Activated CD4-positive, CD25-positive, alpha-beta regulatory T cell (primary cell): ENCODE results near the gene RAB37.

Experiments
- DNase-seq, 4 experiments: peaks; one replicate each; lab custom pipeline; 2025; lab: John Stamatoyannopoulos, UW

Gene RAB37, protein sequence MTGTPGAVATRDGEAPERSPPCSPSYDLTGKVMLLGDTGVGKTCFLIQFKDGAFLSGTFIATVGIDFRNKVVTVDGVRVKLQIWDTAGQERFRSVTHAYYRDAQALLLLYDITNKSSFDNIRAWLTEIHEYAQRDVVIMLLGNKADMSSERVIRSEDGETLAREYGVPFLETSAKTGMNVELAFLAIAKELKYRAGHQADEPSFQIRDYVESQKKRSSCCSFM

DNA sequence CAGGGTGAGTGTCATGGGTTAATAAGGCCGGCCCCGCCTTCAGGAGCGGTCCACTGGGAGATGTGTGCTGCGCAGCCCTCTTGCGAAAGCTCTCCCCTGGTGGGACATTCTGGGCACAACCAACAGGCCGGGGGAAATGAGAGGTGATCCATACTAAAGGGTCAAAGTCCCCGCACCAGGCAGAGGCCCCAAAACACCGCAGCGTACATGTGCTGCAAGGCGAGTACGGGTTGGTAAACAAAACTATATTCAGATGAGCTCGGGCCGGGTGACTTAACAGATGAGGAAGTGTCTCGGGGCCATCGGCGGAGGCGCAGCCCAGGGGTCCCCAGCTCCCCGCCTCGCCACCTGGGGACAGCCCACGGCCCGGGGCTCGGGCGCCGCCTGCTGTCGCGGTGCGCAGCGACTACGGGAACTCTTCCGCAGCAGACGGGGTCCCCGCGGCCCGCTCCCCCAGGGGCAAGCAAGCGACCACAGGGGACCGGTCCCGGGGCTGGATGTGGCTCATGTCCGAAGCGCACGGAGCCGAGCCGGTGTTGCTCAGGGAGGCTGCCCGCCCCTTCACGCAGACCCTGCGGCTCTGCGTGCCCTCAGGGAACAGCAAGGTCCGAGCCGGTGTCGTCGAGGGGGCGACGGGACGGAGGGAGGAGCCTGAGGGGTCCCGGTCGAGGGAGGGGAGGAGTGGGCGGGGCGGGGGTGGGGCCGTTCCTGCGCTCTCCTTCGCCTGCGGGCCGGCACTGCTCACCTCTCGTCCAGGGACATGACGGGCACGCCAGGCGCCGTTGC, at the start of gene RAB37:
TSS of gene RAB37 (plus strand) at position 744 of the 786 bp plus-strand sequence. CDS start at position 761, 17 bp downstream.
- DNase-seq = peak in 1 of 4 experiments; percentile 45

DNA sequence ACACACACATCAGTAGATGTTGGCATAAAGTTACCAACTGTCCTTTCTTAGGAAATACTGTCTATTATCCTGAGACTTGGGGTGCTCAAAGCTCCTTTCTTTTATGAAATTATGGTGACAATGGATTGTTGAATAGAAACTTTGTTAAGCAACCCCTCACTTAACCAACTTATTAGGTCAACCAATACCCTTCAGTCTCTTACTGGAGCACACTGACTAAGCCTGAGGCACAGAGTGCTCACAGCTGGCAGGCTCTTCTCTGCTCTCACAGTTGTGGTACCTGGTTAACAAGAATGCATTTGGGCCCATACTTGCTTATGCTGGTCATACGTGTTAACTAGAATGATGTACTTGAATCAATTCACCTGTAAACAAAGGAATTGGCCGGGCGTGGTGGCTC, 49.2 kb upstream of the RAB37 start:
- DNase-seq = no peak

DNA sequence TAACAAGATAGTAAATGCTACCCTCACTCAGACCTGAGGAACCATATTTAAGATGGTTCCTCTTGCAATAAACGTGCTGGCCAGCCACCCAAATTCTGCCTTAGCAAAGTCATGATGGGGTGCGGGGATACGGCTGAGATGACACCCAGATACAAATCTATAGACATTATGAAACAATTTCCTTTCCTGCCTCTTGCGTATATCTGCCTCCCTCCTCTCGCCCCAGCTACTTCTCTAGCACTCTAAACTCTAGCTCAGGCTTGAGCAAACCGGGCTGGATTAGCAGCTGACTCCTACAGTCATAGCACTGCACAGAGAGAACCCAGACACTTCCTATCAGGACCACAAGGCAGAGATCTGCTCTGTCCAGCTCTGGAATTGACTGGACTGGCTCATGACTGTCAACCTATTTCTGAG, 46.6 kb upstream of the RAB37 start:
- no peak for DNase-seq

DNA sequence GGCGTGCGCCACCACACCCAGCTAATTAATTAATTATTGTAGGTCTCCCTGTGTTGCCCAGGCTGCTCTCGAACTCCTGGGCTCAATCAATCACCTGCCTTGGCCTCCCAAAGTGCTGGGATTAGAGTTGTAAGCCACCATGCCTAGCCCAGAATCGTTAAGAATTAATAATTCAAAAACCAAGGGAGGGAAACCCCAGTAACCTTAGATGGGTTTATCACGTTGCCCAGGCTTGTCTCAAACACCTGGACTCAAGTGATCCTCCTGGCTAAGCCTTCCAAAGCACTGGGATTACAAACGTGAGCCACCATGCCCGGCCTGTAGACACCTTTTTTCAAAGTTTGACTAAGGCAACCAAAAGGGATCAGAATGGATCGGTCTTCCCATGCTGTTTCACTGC, 45.9 kb upstream of the RAB37 start:
- no peak for DNase-seq

DNA sequence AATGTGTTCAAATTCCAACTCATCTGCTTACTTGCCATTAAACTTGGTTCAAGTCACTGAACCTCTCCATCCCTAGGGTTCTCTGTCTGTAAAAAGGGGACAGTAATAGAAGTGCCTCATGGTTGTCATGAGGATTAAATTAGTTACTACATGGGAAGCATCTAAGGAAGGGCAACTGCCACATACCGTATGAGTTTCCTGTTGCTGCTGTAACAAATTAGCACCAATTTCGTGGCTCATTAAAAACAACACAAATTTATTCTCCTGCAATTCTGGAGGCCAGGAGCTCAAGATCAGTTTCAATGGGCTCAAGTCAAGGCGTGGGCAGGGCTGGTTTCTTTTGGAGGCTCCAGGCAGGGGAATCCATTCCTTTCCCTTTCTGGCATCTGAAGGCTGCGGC, 43.0 kb upstream of the RAB37 start:
- no peak for DNase-seq

DNA sequence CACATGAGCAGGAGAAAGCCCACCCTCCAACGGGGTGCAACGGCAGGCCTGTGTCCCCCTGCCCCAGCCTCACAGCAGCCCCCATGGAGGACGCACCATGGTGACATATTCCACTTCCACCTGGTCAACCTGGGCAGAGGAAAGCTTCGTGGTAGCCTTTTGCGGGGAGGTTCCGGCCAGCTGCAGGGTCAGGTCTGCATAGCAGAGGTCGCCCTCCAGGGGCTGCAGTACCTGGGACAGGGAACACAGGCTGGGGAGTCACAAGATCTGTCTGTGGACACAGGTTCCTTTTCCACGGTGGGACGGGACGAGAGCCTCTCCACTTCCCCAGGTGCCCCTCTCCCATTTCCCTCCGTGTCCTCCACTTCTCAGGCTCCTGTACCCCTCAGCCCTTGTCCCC, 41.4 kb upstream of the RAB37 start:
- no peak for DNase-seq

DNA sequence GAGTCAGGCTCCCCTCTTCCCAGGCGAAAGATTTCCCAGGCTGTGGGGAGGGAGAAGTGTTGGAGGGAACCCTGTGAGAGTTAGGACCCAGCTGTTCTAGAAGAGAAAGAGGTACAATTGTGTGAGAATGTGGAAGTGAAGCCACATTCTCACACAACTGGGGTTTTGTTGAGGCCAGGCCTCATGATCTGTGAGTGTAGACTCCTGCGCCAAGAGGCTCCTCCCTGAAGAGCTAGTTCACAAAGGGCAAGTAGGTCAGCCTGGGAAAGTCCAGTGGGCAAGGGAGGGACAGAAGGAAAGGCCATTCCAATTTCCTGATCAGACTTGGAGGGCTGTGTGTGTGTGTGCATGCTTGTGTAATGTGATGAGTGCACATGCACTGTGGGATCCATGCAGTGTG, 39.5 kb upstream of the RAB37 start:
- DNase-seq = no peak

DNA sequence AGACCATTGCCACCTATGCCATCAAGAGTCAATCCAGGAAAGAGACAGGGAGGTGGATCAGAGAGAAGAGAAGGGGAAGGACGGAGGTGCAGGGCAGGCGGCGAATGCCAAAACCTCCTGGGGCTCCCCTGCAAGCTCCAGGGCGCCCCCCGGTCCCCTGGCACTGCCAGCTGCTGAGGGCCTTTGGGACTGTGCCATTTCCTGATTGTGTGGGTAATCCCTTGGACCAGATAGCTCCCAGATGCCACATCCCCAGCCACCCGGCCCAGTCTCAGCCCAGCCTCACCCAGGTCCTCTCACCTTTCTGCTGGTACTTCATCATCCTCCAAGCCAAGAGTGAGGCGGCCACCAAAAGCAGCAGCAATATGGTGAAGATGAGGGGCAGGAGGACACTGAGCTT, 39.0 kb upstream of the RAB37 start:
- DNase-seq = no peak

DNA sequence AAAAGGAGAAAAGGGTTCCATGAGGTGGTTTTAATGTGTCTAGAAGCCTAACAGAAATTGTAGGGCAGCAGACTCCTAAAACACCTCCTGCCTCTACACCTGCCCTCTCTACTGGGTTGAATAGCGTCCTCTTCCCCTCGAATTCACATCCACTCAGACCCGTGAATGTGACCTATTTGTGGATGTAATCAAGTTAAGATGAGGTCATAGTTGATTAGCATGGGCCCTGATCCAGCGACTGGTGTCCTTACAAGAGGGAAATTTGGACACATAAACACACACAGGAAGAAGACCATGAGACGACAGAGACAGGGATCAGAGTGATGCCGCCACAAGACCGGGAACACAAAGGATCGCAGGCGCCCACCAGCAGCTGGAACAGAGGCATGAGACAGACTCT, 37.8 kb upstream of the RAB37 start:
- DNase-seq = no peak

DNA sequence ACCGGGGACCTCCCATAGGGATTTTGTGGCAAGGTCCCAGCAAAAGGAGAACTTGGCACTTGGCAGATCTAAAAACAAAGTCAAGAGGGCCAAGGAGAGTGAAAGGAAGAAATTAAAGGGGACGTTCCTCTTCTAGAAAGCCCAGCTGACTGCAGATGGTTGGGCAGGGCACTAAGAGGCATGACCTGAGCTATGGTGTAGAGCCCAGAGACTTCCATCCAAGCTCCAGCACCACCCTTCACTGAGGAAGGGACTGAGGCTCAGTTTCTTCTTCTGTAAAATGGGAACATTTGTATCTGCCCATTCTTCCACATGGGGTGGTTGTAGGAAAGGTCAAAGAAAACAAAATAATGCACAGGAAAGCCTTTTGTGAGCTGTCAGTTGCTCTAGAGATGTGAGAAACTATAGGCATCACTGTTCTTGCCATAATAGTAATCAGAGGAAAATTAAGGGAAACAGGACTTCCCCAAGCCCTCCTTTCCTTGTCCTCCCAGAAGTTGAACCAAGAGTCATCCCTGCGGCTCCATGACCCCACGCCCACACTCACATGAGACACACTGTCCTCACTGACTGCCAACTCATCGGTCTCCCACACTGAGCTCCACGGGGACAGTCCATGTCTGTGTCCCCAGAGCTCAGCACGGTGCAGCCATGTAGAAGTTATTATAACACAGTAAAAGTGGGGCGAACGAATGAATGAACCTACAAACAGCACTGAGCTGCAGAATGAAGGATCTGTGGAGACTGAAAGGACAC, 34.8 kb upstream of the RAB37 start:
- DNase-seq = no peak

DNA sequence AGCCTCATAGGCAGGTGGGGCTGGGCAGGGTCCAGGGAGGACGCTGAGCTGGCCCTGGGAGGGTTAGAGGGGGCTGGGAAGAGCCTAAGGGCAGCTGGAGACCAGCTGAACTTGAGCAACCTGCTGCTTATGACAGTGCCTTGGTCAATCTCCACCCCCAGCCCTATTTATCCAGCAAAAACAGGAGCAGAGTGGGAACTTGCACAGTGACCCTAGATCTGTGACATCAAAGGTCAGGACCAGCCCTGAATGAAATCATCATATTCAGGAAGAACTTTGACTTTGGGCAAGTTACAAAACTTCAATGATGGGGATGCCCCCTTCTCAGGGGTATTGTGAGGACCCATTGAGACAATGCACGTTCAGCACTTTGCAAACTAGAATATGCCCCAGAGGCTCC, 33.7 kb upstream of the RAB37 start:
- DNase-seq = no peak

DNA sequence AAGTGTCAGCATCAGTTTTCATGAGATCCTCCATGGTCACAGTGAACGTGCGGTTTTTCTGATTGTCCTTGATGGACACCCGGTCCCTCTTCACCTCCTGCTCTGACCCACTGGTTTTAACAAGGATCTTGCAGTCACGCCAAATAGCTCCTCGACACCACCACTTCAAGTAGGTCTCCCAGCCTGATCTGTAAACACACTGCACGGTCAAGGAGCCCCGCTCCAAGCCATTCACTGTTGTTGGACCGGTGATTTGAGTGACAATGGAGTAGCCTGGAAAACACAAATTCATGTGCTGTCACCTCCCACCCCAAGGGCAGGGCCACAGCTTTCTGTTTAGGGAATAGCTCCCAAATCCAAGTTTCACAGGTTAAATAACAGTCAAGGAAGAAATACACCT, 32.5 kb upstream of the RAB37 start:
- no peak for DNase-seq

DNA sequence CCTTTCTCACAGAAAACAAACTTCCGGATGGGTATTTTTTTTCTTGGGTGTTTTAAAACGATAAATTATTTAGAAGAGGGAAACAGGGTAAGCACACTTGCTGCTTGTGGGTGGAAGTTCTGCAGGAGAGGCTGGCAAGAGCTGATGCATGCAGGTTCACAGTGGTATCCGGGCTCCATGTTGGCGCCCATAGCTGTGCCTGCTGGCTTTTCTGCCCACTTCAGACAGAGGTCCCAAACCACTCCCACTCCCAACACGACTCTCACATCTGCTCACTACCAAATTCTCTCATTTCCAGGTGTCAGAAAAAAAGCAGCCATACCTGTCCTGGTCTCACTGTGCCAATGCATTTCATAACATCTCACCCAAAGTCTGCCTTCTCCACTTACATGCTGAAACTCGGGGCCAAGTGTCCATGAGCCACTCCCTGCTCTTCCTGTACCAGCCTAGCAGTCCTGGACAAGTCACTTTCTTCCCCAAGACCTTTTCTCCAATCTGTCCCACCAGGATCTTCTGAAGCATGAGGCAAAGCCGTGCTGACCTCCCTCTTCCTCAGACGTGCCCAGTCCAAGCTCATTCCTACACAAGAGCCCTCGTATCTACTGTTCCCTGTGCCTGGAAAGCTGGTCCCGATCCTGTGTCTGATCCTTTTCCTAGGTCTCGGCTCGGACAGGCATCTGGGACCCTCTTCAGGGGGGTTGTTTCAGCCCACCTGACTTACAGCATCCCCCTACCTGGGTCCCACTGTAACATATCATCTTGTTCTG, 25.8 kb upstream of the RAB37 start:
- DNase-seq = no peak

DNA sequence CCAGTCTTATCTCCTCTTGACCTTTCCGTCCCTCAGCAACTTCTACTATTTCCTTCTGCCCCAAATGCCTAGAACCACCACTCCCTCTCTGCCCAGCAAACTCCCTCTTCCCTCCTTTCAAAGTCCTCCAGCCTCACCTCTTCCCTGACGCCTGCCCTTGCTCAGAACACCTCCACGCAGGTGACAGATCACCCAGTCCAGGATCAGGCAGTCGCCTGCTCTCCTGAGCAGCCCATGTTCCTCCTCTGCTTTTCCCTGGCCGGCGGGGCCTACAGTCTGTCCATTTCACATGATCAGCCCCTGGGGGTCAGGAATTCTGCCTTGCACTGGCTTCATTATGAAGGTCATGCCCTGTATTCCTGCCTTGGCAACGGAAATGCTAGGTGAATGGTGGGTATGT, 24.8 kb upstream of the RAB37 start:
- no peak for DNase-seq

DNA sequence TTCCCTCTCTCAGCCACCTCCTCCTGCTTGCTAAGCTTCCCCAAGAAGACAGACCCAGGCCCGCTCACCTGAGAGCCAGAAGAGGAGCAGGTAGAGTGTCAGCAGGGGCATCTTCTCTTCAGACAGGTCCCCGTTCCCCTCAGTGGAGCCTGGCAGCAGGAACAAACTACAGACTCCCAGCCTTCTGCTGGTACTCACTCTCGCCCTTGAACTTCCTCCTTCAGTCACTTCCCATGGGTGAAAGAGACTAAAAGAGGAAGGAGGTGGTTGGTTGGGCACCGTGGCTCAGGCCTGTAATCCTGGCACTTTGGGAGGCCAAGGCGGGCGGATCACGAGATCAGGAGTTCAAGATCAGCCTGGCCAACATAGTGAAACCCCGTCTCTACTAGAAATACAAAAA, 24.3 kb upstream of the RAB37 start, which contains the start of gene CD300LF:
TSS of gene CD300LF (minus strand) at position 168 of the 400 bp plus-strand sequence. CDS start at position 111, 57 bp downstream.
- no peak for DNase-seq

DNA sequence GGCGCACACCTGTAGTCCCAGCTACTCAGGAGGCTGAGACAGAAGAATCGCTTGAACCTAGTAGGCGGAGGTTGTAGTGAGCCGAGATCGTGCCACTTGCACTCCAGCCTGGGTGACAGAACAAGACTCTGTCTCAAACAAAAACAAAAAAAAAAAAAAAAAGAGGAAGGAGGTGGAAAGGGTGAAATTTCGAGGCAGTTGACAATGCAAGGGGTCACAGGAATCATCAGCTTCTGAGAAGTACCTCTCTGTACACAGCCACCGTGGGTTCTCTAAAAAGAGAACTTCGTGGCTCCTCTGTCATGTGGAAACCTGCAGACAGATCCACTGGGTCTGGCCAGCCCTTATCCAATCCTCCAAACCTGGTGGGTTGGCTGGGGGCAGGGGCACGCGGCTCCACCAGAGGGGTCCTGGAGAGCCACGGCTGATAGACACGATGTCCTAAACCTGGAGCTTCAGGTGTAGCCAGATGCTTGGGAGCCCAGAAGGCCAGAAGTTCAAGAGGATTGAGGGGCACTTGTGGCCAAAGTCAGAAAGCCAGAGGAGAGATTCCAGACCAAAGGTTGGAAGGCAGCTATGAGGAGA, 23.8 kb upstream of the RAB37 start:
- DNase-seq = no peak

DNA sequence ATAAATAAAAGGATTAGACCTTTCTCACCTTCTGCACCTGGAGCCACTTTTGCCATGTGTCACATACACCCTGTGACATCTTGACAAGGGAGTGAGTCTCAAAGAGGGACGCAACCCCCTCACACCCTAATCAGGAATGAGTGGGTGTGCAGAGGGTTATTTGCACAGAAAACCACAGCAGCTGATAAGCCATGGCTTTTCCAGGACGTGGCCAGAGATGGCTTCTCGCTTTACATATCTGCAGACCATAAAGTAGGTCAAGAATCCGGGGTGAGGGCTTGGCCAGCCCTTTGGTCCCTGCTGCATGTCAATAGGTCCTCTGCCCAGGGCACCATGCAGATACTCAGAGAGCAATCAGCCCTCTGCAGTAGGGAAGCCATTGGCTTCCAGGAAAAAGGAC, 21.9 kb upstream of the RAB37 start:
- no peak for DNase-seq

DNA sequence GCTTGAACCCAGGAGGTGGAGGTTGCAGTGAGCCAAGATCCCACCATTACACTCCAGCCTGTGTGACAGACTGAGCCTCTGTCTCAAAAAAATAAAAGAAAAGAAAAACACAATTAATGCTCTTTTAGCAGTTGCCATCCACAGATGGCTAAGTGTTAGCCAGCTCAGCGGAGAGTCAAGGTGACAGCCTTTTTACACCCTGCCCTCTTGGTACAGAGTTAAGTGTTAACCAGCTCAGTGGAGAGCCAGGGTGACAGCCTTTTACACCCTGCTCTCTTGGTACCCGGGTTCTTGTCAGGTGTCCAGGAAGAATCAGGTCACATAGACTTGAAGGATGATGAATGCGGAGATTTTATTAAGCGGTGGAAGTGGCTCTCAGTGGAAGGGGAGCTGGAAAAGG, 16.6 kb upstream of the RAB37 start:
- DNase-seq = no peak

DNA sequence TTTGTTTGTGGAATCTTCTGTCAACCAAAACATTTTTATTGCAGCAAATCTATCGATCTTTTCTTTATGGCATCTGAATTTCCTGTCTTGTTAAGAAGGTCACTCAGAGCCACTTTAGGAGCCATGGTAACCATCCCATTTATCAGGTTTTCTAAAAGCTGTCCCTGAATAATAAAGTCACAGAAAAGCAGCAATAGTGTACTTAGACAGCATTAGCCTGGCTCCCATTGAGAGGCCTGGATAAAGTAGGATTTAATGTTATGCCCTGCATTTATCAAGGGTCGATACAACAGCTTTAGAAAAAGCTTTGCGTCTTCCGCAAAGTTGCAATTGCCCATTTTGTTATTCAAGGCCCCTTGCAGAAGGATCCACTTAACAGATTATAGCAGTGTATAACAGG, 14.3 kb upstream of the RAB37 start:
- DNase-seq = no peak

DNA sequence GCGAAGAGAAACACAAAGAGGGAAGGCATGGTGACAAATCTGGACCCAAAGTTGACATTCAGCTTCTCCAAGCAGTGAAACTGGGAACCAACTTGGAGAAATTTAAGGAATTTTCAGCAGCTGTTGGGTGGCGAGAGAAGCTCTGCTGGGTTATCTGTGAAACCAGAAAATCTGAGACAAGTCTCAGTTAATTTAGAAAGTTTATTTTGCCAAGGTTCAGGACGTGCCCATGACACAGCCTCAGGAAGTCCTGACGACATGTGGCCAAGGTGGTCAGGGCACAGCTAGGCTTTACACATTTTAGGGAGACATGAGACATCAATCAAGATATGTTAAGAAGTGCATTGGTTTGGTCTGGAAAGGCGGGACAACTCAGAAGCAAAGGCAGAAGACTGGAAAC, 13.2 kb upstream of the RAB37 start:
- DNase-seq = no peak

DNA sequence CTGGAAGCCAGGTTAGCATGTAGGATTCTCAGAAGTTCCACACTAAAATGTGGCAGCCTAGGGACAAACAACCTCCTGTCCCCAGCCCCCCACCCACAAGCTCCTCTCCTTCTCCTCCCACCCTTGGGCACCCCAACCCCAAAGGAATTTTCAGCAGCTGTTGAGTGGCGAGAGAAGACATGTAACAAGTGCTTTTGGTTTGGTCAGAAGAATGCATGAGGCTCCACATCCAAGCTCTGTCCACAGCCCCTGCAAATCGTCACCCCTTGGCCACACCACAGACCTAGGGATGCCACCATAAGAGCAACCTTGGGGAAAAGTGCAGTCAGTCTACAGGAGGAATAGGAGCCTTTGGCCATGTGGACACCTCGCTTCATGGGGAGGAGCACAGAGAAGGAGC, 11.9 kb upstream of the RAB37 start:
- DNase-seq = no peak
